ENCODE measurements around the gene RAB44. TPM values are rescaled to one million over a fixed set of nuclear protein-coding genes. Genes with fewer than 3 reads are reported as not detected.

The RAB44 gene
- total and polyA plus RNA-seq, 2 donors (not counting 1 experiment from before 2014, with no cell fraction given) = 0.15 to 0.16 TPM

- no peak overlapping the region for H3K4me3 ChIP-seq (ENCODE audit: control extremely low read depth in 1 of 5, extremely low read depth in 1 of 5, insufficient read depth in 1 of 5, low read depth in 2 of 5, low read length in 4 of 5)
- intact Hi-C loops (cut with micrococcal nuclease) = no loop called here
- peak overlapping the region; percentile 43 for H2AFZ ChIP-seq (ENCODE audit: insufficient read depth, low read depth, low read length, poor library complexity, severe bottlenecking)
- no peaks in the 10 kb centered on the region for H3K36me3 ChIP-seq (replicated peaks in 1 of 2; ENCODE audit: control extremely low read depth in 1 of 2, control insufficient read depth in 1 of 2, extremely low read depth in 1 of 2, insufficient read depth in 2 of 2, low read length in 1 of 2)
- H4K20me1 ChIP-seq (ENCODE audit: control insufficient read depth, insufficient read depth, low read length, poor library complexity, severe bottlenecking) = no peaks in the 10 kb centered on the region
- WGBS (ENCODE audit: insufficient coverage) = 74% methylated on average over 8 of the region's 10 CpGs
- ChIA-PET CTCF (interaction anchor here (0.6 to 8.1 kb wide), 24 partner anchors 9 to 456 kb away, joined by 3 to 123 read pairs (median 4); partner anchors contain the start of genes C6orf89, MTCH1 and PI16), POLR2A (interaction anchor here (0.6 kb wide), 1 partner anchor 260 kb away, joined by 3 read pairs; no protein-coding TSS in a partner anchor)
- H3K27ac ChIP-seq (ENCODE audit: low read length in 2 of 2) = no peak overlapping the region
- H3K9me3 Mint-ChIP-seq (ENCODE audit: insufficient read depth) = no peaks in the 10 kb centered on the region
- peaks cover 40% of the 10 kb centered on the region for H3K4me1 Mint-ChIP-seq
- H3K4me2 ChIP-seq (replicated peaks; ENCODE audit: low read depth, low read length, poor library complexity, severe bottlenecking) = peak overlapping the region; percentile 68
- H3K27me3 Mint-ChIP-seq = no peaks in the 10 kb centered on the region
- ATAC-seq (ENCODE audit: low read depth) (no peak), DNase-seq (no peak)
- no peaks in the 10 kb centered on the region for H3K79me2 ChIP-seq (ENCODE audit: control insufficient read depth, insufficient read depth, low read length)
- H3K4me3 Mint-ChIP-seq = no peak overlapping the region
- TF ChIP-seq CTCF (IDR thresholded peaks at IDR 0.05) (no peak), EZH2 (IDR thresholded peaks at IDR 0.05; ENCODE audit: borderline replicate concordance, insufficient read depth, low read depth, low read length, poor library complexity, severe bottlenecking) (no peak)
- peaks cover 0 to 3% (median 0%) of the 10 kb centered on the region in 4 experiments for H3K27me3 ChIP-seq (replicated peaks in 1 of 4; ENCODE audit: control extremely low read depth in 1 of 4, control insufficient read depth in 3 of 4, insufficient read depth in 4 of 4, low read length in 3 of 4)
- no peaks in the 10 kb centered on the region for H3K9me3 ChIP-seq (ENCODE audit: control extremely low read depth in 1 of 3, control insufficient read depth in 2 of 3, insufficient read depth in 1 of 3, low read length in 2 of 3)
- peak overlapping the region; percentile 26 for H3K27ac Mint-ChIP-seq
- no peak overlapping the region for H3K9ac ChIP-seq (ENCODE audit: low read length)
- peaks cover 45 to 59% of the 10 kb centered on the region in 2 donors for H3K4me1 ChIP-seq (ENCODE audit: control insufficient read depth in 2 of 2, insufficient read depth in 2 of 2, low read length in 2 of 2)
Measured at GRCh38 chr6:36765190-36765589, 67.6 kb downstream of the RAB44 start.
